Activated naive CD4-positive, alpha-beta T cell (primary cell): ENCODE data around the gene ZFYVE26.
"Not testable (repeated sequence)": the region's sequence is repeated elsewhere in the genome, so short reads cannot be mapped to it uniquely, and the experiment has no call there.

Experiments
- DNase-seq, 4 experiments: peaks; one replicate each; lab custom pipeline; 2025; lab: John Stamatoyannopoulos, UW

ZFYVE26 gene

DNA sequence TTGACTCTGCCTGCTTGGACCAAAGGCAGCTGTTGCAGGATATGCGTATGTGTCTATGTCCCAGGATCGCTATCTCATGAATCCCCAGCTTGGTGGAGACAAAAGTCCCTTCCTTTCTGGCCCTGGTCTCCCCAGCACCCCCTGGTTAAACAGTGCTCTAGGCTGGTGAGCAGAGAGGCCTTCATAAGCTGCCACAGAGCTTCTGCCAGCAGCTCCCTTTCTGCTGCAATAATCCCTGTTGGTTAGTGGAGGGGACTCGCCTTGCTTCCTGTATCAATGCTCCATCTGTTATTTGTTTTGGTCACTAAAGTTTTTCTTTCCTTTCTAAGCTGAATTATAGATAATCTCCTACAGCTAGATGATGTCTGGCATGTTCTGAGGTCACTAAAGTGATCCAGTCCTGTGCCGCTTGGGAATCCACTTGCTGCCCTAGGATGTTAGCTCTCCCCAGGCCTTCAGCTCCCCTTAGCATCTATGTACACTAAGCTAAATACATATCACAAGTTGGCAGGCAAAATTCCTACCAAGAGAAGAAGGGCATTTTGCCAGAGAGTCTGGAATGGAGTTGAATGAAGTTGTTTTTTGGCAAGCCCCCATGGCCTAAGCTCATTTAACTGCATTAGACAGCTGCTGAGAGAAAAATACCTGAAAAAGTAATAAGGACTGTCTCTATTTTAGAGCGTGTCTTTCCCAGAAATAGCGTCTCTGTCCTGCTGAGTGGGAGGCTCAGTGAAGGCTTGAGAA is 66.9 kb downstream of the ZFYVE26 start:
- no peak for DNase-seq

DNA sequence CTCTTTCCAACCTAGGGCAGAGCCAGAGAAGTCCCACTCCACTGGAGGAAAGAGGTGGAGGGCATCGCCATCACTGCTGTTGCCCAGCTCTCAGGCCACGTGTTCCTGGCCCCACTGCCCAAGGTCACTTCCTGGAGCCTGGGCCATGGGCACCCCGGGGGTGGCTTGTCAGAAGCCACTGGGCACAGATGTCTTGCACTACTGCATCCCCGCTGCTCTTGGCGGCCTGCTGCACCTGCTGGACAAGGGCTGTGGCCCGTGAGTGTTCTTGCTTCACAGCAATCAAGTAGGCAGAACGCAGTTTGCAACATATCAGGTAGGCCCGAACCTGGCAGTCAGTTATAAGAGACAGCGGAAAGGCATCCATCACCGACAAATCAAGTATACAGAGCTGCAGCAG is 68.1 kb downstream of the ZFYVE26 start:
- no peak for DNase-seq

DNA sequence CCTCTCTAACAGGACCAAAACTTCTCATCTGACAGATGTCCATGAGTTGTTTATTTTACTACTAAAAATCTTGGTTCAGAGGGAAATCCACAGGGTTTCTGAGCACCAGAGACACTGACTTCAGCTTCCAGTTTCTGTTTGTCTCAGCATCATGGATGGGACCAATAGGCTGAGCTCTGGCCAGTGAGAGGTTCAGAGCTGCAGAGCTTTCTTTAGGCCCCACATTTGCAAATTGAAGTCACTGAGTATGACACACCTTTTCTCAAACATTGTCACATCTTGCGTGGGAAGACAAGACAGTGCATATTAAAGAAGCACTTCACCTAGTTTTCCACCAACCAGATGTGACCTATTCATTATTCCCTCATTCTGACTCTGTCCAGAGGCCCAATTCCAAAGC is 69.5 kb downstream of the ZFYVE26 start:
- no peak for DNase-seq

DNA sequence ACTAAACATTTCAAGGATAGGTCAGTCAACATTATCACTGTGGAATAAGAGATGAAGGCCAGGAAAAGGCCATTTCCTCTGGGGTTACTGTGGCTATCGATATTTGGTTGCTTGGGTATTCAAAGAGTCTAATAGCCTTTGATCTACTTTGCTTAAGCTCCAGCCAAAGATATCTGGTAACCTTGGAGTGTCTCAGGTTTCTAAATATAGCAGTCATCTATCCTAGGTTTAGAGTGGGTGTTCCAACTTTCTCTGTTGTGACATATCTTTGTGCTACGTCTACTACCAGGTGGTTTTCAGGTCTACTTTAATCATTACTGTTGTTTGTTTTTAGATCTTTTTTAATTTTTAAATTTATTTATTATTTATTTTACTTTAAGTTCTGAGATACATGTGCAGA is 72.3 kb downstream of the ZFYVE26 start:
- DNase-seq = no peak

DNA sequence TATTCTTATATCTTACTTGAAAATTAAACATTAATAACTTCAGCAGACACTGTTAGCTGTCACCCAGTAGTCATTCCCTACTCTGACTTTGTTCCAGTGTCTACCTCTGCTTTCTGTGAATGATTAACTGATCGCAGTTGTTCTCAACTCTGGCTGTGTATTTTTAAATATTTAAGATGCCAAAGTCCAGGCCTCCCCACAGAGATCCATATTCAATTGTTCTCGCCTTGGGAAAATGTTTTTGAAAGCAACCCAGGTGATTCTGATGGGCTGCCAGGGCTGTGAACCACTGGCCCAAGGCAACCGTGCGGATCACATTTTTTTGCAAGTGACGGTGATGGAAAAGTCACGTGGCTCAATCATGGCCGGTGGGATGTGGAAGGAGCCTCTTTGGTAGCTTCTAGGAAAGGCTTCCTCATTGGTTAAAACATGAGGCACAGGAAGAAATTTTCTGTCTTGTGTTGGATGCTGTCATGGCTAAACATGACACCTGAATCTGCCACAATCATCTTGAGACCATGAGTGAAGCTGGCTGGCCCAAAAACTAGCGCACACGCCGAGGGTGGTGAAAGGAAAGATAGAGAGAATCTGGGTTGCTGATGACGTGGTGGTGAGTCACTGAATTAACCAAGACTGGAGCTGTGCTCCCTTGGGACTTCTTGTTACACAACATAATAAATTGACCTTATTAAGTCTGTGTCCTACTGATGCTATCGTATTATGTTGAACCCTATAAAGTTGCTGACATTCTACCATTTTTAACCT is 77.5 kb downstream of the ZFYVE26 start:
- DNase-seq = no peak

DNA sequence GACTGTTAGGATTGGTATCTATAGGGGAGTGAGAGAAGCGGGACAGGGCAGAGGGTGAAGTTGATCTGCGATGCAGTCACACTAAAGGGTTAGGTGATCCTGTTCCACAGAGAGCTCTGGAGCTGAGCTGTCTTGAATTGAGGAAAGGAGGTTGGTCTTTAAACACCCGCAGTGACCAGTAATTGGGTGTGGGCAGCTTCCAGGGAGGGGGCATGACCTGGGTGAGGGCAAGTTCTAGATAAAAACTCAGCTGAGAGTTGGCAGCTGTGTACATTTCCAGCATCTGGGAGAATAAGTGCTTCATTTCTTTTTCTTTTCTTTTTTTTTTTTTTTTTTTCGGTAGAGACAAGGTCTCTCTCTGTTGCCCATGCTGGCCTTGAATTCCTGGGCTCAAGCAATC is 79.6 kb downstream of the ZFYVE26 start:
- no peak for DNase-seq

DNA sequence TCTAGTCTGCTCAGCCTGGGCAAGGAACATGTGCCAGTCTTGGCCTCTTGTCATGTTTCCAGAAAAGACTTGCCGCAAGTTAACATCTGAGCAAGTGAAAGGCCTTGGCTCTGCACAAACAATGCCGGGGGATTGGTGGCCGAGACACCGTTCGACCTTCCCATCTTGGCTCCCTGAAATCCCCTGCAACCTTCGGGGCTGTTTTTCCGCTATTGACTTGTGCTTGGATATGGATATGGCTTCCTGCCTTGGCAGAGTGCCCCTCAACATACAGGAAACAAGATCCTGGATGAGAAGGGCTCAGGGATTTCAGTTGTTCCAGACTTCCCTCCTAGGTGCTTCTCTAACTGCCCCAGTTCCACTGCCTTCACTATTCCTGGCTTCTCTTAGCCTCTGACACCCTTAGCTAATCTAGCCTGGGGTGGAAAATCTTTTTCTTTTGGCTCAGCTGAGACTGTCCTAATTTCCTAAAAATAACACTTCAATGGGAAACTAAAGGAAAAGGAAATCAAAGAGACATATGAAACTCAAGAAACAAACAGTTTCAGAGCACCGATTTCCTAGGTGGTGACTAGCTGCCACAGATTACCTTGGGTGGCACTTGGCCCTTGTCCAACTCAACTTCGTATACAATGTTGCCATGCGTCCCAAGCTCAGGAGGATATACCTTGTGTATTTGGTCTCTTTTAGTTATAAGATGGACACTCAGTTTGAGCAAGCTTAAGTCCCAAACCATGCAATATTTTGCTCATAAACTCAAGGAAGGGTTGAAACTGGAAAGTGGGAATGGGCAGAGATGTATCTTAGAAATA is 80.8 kb downstream of the ZFYVE26 start:
- no peak for DNase-seq

DNA sequence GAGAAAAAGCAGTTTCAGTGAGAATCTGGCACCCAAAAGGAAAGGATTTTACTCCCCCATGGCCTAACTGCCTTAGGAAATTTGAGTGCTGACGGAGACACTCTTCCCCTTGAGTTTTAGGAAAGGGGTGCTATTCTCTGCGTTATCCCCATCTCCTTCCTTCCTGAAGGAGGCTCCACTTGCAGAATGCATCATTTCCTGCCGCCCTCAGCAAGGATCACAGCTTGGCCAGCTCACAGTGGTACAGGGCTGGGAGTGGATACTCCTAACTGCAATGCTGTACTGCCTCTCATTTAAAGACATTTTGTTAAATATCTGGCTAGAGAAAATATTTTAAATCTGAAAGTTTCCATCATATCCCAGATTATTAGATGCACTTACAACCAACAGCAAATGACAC is 81.7 kb downstream of the ZFYVE26 start:
- no peak for DNase-seq

DNA sequence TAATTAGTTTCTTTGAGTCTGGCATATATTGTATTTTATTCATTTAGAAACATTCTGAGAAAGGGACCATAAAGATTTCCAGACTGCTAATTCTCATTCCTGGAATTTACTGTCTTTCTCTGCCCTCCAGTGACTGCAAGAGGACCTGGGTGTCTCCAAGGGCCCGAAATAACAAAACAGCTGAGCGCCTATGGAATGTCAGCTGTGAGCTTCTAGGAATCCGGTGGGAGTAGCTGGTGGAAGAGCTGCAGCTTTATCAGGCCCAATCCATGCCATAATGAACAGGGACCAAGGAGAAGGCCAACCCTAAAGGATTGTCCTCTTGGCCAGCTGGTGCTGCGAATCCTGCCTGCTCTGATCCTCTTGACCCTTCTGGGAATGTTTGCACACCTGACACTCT is 82.8 kb downstream of the ZFYVE26 start:
- no peak for DNase-seq

DNA sequence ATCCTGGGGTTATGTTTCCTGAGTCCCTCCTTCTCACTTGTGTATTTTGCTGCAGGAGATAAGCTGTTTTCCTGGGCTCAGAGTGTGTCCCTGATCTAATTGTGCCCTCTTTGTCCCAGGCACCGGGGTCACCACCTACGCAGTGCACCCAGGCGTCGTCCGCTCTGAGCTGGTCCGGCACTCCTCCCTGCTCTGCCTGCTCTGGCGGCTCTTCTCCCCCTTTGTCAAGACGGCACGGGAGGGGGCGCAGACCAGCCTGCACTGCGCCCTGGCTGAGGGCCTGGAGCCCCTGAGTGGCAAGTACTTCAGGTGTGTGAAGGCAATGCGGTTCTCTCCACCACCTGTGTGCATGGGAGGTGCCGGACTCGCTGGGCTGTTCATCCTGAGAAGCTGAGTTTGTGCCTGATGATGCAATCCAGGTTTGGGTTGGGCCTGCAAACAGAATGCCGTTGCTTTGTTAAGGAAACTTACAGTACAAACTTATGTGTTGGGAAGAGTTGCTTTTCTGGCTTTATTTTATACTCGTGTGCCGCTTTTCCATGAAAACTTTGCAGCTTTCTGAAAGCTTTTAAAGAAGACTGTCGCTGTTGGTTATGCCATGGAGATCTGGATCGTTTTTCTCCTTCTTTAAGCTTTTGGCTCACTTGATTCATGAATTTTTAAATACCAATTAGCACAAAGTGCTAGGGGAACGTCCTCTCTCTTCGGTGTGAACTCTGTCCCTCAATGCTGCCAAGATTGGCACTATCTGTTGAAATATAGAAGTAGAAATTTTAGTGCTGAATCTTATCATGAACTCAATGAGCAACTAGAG is 87.1 kb downstream of the ZFYVE26 start:
- no peak for DNase-seq

DNA sequence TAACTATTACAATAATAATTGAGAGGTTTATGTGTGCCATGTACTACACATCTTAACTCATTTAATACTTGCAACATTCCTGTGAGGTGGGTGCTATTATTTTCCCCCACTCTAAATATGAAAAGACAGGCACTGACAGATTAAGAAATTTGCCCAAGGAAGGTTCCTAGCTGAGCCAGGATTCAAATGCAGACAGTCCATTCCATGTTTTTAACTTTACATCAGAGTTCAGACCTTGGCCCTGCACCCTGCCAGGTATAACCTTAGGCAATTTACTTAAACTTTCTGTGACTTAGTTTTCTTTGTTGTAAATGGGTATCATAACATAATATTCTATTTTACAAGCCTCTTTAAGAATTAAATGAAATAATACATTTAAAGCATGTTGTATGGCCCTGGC is 88.1 kb downstream of the ZFYVE26 start:
- DNase-seq = no peak

DNA sequence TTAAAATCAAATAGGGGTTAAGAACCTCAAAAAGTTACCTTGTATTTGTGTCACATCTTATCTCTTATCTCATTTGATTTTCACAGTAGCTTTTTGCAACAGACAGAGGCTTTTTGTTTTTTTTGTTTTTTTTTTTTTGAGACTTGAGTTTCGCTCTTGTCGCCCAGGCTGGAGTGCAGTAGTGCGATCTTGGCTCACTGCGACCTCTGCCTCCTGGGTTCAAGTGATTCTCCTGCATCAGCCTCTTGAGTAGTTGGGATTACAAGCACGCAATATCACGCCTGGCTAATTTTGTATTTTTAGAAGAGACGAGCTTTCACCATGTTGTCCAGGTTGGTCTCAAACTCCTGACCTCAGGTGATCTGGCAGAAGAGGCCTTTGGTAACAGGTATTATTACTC is 89.0 kb downstream of the ZFYVE26 start:
- no peak for DNase-seq

DNA sequence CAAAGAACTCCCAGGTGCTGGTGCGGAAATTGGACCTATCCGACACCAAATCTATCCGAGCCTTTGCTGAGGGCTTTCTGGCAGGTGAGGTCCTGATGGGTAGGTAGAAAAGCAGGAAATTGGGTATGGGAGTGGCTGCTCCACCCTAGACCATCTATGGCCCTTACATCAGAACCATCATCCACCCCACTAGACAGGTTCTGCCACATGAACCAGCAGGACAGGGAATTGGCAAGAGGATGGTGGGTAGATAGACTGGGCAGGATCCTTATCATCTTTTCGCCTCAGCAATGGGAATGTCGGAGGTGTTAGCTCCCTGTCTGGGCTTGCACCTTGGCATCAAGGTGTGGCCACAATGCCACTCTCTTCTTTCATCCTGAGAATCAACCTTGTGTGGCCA is 91.2 kb downstream of the ZFYVE26 start:
- DNase-seq = no peak

DNA sequence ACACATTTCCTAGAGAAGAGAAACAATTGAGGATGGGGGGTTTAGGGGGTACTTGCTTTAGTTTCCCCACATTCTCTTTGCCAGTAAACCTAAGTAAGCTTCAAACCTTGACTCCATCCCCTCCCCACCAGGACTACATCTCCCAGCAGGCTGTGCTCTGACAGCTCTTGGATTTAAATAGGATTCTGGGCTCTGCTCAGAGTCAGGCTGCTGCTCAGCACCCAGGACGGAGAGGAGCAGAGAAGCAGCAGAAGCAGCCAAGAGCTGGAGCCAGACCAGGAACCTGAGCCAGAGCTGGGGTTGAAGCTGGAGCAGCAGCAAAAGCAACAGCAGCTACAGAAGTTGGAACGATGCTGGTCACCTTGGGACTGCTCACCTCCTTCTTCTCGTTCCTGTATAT is 94.1 kb downstream of the ZFYVE26 start:
- no peak for DNase-seq

DNA sequence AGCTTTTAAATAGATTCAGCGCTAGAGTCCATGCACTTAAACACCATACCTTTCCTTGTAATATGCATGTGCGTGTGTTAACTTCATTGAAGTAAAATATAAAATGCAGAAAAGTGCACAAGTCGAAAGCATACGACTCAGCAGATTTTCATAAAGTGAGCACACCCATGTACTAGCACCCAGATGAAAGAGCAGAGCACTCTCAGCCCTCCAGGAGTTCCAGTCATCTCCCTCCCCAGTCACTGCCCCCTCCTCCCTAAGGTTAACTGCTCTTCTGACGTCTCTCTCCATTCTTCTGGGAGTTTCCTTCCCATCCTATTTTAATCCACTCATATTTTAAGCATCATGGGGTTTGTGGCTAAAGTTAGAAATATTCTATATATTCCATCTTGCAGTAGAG is 94.5 kb downstream of the ZFYVE26 start:
- no peak for DNase-seq

DNA sequence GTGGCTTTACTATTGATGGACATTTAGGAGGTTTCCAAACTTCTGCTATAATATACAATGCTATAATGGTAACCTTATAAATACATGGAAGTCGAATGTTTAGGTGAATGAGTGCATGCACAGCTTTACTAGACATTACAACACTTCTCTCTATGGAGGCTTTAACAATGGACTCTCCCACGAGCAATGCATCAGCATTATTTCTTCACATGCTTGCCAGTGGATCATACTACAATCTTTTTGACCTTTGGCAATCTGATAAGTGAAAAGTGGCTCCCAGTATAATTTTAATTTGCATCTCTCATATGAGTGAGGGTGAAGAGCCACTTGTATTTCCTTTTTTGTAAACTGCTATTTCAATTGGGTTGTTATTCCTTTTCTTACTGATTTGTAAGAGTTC is 96.5 kb downstream of the ZFYVE26 start:
- no peak for DNase-seq

DNA sequence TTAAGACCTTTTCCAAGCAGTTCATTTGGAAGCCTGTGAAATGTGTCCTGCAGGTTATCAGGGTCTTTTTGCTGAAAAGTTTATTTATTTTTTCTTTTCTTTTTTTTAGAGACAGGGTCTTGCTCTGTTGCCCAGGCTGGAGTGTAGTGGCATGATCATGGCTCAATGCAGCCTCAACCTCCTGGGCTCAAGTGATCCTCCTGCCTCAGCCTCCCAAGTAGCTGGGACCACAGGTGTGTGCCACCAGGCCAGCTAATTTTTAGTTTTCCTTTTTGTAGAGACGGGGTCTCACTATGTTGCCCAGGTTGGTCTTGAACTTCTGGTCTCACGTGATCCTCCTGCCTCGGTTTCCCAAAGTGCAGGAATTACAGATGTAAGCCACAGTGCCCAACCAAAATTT is 97.0 kb downstream of the ZFYVE26 start:
- DNase-seq = not testable (repeated sequence)

DNA sequence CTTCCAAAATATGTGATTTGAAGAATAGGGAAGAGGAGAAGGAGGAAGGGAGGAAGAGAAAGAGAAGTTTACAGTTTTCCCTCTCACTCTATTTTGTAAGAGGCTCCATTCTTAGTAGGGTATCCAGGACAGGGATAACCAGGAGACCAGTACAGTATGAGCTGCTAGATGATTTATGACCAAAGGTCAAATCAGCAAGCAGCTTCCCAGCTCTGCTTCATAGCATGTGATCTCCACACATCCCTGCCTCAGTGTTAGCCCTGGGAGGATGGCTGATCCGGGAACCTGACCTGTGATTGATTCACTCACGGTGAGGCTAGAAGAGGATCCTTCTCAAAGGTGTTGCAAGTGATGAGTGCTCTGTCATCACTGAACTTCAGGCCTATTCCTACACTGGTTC is 98.1 kb downstream of the ZFYVE26 start:
- DNase-seq = no peak

DNA sequence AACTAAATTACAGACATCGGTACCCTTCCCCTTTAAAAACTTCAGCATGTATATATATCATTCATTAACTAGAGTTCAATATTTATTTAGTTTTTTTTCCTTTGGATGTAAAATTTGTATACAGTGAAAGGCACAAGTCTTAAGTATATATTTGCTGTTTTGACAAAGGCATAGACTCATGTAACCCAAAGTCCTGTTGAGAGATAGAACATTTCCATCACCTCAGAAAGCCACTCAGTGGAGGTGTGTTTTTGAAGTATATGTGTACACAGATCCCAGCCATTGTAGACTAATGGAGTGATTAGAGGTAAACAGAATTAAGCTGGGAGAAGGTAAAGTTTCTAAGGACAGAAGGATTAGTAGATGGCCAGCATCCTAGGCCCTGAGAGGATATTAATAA is 99.3 kb downstream of the ZFYVE26 start:
- no peak for DNase-seq

DNA sequence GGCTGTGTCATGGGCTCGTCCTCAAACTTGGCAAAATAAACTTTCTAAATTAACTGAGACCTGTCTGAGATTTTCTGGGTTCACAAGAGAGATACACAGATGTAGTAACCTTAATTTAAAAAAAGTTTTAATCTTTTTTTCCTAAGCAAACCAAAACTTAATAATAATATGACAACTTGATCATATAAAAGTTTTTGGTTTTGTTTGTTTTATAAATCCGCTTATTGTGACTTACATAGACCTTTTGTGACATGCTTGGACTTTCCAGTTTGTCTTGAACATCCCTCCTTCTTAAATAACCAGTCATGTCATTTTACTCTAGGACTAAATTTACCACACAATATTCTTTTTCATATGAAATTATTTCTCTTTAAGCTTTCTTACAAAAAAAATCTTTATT is 106.2 kb downstream of the ZFYVE26 start:
- DNase-seq = no peak

DNA sequence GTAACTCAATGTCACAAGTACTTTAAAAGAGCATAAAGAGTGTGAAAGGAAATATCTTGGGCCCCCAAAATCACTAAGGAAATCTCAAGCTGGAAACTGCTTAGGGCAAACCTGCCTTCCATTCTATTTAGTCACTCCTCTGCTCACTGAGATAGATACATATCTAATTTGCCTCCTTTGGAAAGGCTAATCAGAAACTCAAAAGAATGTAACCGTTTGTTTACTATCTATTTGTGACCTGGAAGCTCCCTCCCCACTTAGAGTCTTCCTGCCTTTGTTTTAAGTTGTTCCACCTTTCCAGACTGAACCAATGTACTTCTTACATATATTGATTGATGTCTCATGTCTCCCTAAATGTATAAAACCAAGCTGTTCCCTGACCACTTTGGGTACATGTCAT is 106.6 kb downstream of the ZFYVE26 start:
- not testable (repeated sequence) for DNase-seq

DNA sequence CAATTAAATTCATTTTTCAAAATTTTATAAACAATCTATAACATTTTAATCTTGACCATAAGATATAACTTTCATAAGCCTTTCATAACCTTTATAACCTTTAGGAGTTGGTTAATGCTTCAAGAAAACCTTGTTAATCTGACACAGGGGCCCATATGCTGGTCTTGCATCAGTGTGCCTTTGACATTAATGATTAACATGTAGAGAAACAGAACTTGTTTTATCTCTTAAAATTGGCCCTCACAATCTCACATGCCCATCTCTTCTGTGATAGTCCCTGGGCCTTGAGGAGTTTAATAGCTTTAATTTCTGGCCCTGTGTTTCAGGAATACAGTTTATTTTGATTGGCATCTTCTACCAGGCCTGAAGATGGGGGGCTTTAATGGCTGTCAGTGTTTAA is 107.0 kb downstream of the ZFYVE26 start:
- not testable (repeated sequence) for DNase-seq
